K562 (cell line): Measurements from ENCODE around the gene IQCN. TPM values are rescaled to one million over a fixed set of nuclear protein-coding genes. Genes with fewer than 3 reads are reported as not detected.

Experiments
- BCOR ChIP-seq: fragments of 450-650 bp; IDR thresholded peaks from 2 replicates; pipeline ENCODE4 v1.6.1; 2016
- CBX3 ChIP-seq, 2 experiments: IDR thresholded peaks; 1 replicate in 1 of 2; 2 replicates in 1 of 2; pipeline ENCODE4 v1.6.1; 2012; ENCODE audit warnings: inconsistent platforms in 2 of 2, low read length in 2 of 2, borderline replicate concordance in 1 of 2, control low read depth in 1 of 2
- CEBPB ChIP-seq: fragments of 450-650 bp; IDR thresholded peaks from 2 replicates; pipeline ENCODE4 v1.6.1; 2016; ENCODE audit warnings: missing genetic modification characterization, missing compliant biosample characterization
- CHCHD3 ChIP-seq: fragments of 250-450 bp; sonication (Bioruptor Pico); IDR thresholded peaks from 2 replicates; pipeline ENCODE4 v2.1.2; 2022; ENCODE audit warnings: mild to moderate bottlenecking
- DDX20 ChIP-seq: fragments of 450-650 bp; IDR thresholded peaks from 2 replicates; pipeline ENCODE4 v1.6.1; 2016; ENCODE audit warnings: missing genetic modification characterization, low read depth, mild to moderate bottlenecking, missing compliant biosample characterization, moderate library complexity
- KLF6 ChIP-seq: fragments of 250-450 bp; sonication (Bioruptor Pico); IDR thresholded peaks from 2 replicates; pipeline ENCODE4 v1.4.0; 2020; ENCODE audit warnings: mild to moderate bottlenecking, moderate library complexity, borderline replicate concordance
- MECOM ChIP-seq: fragments of 250-450 bp; sonication (Bioruptor Pico); IDR thresholded peaks from 2 replicates; pipeline ENCODE4 v1.8.0; 2022; ENCODE audit warnings: inconsistent platforms
- PML ChIP-seq: IDR thresholded peaks from 2 replicates; pipeline ENCODE4 v1.6.1; 2012; ENCODE audit warnings: low read length, inconsistent platforms
- SMAD4 ChIP-seq: fragments of 250-450 bp; sonication (Bioruptor Pico); conservative IDR thresholded peaks from 2 replicates; pipeline ENCODE4 v1.8.0; 2021; ENCODE audit warnings: inconsistent platforms, mild to moderate bottlenecking, moderate library complexity
- TCF3 ChIP-seq: sonication (generic); formaldehyde crosslinking; IDR thresholded peaks from 2 replicates; pipeline ENCODE4 v1.4.0; 2020; ENCODE audit warnings: mild to moderate bottlenecking, missing genetic modification reagents
- ZBTB17 ChIP-seq: fragments of 450-650 bp; formaldehyde crosslinking; IDR thresholded peaks from 2 replicates; pipeline ENCODE4 v1.4.0; 2020; ENCODE audit warnings: mild to moderate bottlenecking
- ZNF583 ChIP-seq: fragments of 250-450 bp; sonication (Bioruptor Pico); IDR thresholded peaks from 2 replicates; pipeline ENCODE4 v1.4.0; 2020
- polyA plus RNA-seq, 8 experiments: library from polyadenylated mRNA; depleted of rRNA in 4 of 8; stranded (reverse) in 5 of 8; unstranded in 3 of 8; fragments of >200 nt; fragmentation: Nextera tagmentation in 2 of 8; fragmentation: Illumina TruSeq in 1 of 8; extraction: Ambion mirVana in 2 of 8; extraction: Trizol in 1 of 8; gene quantifications; 2 replicates each; pipeline versions ENCODE4 v1.2.1 to v1.2.3, GENCODE V29; 2011 to 2014; ENCODE audit warnings: inconsistent platforms in 1 of 8, missing spikeins in 1 of 8
- total RNA-seq, 7 experiments: library from RNA; depleted of rRNA in 6 of 7; stranded (reverse); fragments of >200 nt in 6 of 7; fragmentation: Illumina TruSeq in 2 of 7; extraction: Trizol in 2 of 7; gene quantifications; 2 replicates each; pipeline versions ENCODE4 v1.2.1 to v1.2.3, GENCODE V29; 2011 to 2021; ENCODE audit warnings: low replicate concordance in 1 of 7
- TF ChIP-seq, protein P1 (sequence below): fragments of 200-600 bp; sonication (generic); IDR thresholded peaks from one replicate; pipeline ENCODE4 v1.6.1; 2012; ENCODE audit warnings: mild to moderate bottlenecking, low read depth, low read length, inconsistent platforms
- TF ChIP-seq, protein P2 (sequence below): fragments of 250-450 bp; sonication (Bioruptor Pico); IDR thresholded peaks from 2 replicates; pipeline ENCODE4 v1.8.0; 2022; ENCODE audit warnings: inconsistent platforms, mild to moderate bottlenecking, moderate library complexity, borderline replicate concordance
- TF ChIP-seq, protein P3 (sequence below), 2 experiments: fragments of 250-450 bp in 1 of 2; fragments of 450-650 bp in 1 of 2; sonication (Bioruptor Pico) in 1 of 2; IDR thresholded peaks; 2 replicates each; pipeline versions ENCODE4 v1.6.1 to v1.8.0; 2016 to 2021; ENCODE audit warnings: mild to moderate bottlenecking in 2 of 2, moderate library complexity in 2 of 2, missing compliant biosample characterization in 1 of 2, missing genetic modification characterization in 1 of 2

The IQCN gene
- total and polyA plus RNA-seq, 9 of the 15 experiments (the other 6 are each of a cell fraction or from before 2014, with no cell fraction given): 0.01 to 0.07 (median 0.04) TPM; not detected in 3

DNA sequence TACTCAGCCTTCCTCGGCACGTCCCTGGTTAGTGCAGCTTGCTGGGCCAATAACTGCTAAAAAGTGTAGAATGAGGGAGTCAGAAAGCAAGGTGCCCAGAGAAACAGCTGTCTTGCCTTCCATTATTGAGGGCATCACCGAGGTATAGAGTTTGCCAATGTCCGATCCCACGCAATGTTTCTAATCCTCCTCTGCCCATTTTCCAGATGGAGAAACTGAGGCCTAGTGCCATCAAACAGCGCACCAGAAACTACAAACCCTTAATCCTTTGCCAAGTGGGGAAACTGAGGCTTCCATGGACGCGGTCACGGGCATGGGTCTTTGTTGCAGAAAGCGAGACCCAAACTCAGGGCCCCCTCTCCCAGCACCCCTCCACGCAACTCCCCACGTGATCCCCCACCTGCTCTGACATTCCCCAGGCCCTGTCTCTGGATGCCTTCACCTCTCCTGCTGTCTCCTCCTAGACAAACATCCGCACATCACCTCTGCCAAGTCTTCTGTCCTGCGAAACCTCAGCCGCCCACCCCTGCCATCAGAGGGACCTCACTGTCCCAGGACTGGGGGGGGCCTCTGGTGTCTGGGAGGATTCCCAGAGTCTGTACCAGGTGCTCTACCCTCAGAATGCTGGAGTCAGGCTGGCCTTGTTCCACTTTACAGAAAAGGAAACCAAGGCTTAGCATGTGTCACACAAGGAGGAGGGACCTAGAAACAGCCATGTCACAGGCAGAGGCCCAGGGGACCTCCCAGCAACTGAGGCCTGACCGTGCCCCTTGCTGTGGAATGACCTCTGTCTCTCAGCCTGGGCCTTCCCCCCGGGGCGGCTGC is 47.1 kb downstream of the IQCN start (continued):
- TF ChIP-seq, protein P1, sequence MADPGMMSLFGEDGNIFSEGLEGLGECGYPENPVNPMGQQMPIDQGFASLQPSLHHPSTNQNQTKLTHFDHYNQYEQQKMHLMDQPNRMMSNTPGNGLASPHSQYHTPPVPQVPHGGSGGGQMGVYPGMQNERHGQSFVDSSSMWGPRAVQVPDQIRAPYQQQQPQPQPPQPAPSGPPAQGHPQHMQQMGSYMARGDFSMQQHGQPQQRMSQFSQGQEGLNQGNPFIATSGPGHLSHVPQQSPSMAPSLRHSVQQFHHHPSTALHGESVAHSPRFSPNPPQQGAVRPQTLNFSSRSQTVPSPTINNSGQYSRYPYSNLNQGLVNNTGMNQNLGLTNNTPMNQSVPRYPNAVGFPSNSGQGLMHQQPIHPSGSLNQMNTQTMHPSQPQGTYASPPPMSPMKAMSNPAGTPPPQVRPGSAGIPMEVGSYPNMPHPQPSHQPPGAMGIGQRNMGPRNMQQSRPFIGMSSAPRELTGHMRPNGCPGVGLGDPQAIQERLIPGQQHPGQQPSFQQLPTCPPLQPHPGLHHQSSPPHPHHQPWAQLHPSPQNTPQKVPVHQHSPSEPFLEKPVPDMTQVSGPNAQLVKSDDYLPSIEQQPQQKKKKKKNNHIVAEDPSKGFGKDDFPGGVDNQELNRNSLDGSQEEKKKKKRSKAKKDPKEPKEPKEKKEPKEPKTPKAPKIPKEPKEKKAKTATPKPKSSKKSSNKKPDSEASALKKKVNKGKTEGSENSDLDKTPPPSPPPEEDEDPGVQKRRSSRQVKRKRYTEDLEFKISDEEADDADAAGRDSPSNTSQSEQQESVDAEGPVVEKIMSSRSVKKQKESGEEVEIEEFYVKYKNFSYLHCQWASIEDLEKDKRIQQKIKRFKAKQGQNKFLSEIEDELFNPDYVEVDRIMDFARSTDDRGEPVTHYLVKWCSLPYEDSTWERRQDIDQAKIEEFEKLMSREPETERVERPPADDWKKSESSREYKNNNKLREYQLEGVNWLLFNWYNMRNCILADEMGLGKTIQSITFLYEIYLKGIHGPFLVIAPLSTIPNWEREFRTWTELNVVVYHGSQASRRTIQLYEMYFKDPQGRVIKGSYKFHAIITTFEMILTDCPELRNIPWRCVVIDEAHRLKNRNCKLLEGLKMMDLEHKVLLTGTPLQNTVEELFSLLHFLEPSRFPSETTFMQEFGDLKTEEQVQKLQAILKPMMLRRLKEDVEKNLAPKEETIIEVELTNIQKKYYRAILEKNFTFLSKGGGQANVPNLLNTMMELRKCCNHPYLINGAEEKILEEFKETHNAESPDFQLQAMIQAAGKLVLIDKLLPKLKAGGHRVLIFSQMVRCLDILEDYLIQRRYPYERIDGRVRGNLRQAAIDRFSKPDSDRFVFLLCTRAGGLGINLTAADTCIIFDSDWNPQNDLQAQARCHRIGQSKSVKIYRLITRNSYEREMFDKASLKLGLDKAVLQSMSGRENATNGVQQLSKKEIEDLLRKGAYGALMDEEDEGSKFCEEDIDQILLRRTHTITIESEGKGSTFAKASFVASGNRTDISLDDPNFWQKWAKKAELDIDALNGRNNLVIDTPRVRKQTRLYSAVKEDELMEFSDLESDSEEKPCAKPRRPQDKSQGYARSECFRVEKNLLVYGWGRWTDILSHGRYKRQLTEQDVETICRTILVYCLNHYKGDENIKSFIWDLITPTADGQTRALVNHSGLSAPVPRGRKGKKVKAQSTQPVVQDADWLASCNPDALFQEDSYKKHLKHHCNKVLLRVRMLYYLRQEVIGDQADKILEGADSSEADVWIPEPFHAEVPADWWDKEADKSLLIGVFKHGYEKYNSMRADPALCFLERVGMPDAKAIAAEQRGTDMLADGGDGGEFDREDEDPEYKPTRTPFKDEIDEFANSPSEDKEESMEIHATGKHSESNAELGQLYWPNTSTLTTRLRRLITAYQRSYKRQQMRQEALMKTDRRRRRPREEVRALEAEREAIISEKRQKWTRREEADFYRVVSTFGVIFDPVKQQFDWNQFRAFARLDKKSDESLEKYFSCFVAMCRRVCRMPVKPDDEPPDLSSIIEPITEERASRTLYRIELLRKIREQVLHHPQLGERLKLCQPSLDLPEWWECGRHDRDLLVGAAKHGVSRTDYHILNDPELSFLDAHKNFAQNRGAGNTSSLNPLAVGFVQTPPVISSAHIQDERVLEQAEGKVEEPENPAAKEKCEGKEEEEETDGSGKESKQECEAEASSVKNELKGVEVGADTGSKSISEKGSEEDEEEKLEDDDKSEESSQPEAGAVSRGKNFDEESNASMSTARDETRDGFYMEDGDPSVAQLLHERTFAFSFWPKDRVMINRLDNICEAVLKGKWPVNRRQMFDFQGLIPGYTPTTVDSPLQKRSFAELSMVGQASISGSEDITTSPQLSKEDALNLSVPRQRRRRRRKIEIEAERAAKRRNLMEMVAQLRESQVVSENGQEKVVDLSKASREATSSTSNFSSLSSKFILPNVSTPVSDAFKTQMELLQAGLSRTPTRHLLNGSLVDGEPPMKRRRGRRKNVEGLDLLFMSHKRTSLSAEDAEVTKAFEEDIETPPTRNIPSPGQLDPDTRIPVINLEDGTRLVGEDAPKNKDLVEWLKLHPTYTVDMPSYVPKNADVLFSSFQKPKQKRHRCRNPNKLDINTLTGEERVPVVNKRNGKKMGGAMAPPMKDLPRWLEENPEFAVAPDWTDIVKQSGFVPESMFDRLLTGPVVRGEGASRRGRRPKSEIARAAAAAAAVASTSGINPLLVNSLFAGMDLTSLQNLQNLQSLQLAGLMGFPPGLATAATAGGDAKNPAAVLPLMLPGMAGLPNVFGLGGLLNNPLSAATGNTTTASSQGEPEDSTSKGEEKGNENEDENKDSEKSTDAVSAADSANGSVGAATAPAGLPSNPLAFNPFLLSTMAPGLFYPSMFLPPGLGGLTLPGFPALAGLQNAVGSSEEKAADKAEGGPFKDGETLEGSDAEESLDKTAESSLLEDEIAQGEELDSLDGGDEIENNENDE: no peak
- no peak for TF ChIP-seq ZBTB17
- TF ChIP-seq TCF3 (CRISPR knock-in tag): no peak
- no peak for TF ChIP-seq ZNF583
- TF ChIP-seq BCOR: peak; percentile 92
- TF ChIP-seq KLF6 (CRISPR knock-in tag): no peak
- TF ChIP-seq CEBPB (tag): no peak
- TF ChIP-seq CBX3 (IDR thresholded peaks at IDR 0.05; ENCODE audit: borderline replicate concordance in 1 of 2, low read length in 2 of 2): 0 out of 3 replicates have a peak, but pooled peaks of 1 of the 2 experiments have one; percentile 16
- TF ChIP-seq, protein P2, sequence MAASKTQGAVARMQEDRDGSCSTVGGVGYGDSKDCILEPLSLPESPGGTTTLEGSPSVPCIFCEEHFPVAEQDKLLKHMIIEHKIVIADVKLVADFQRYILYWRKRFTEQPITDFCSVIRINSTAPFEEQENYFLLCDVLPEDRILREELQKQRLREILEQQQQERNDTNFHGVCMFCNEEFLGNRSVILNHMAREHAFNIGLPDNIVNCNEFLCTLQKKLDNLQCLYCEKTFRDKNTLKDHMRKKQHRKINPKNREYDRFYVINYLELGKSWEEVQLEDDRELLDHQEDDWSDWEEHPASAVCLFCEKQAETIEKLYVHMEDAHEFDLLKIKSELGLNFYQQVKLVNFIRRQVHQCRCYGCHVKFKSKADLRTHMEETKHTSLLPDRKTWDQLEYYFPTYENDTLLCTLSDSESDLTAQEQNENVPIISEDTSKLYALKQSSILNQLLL (CRISPR knock-in tag): no peak
- TF ChIP-seq MECOM (CRISPR knock-in tag): no peak
- TF ChIP-seq, protein P3, sequence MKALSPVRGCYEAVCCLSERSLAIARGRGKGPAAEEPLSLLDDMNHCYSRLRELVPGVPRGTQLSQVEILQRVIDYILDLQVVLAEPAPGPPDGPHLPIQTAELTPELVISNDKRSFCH (CRISPR knock-in tag; IDR thresholded peaks at IDR 0.05): no peak
- TF ChIP-seq, protein P3 (tag; IDR thresholded peaks at IDR 0.05): no peak
- TF ChIP-seq SMAD4 (CRISPR knock-in tag): no peak
- TF ChIP-seq DDX20 (tag): no peak
- TF ChIP-seq CHCHD3 (CRISPR knock-in tag): no peak
- TF ChIP-seq PML: no peak
